Heart left ventricle (tissue), 13 donors: ENCODE results near the gene RUSC2.

Experiments used
- POLR2A ChIP-seq, 2 donors: fragments of 450-650 bp; IDR thresholded peaks; one replicate each; pipeline ENCODE4 v1.6.1; 2017; ENCODE audit warnings: antibody characterized with exemption in 2 of 2, mild to moderate bottlenecking in 2 of 2, moderate library complexity in 2 of 2
- TF ChIP-seq, protein P1 (sequence below), 12 donors: fragments of 200-600 bp; sonication (generic) in 4 of 12; IDR thresholded peaks; one replicate each; pipeline versions ENCODE4 v1.5.0 to v1.8.0; 2018 to 2022; ENCODE audit warnings: antibody characterized with exemption in 12 of 12, mild to moderate bottlenecking in 5 of 12
- donor health status: ischemic (EF 13 %, LVEDD 7.1; RV severe dilation, severe dysfunction).
- donor health status: DM: no; HTN: yes; CAD: no.
- donor health status: DM: no; HTN: no; CAD: no.
- donor health status: ischemic (EF 25% LVEDD 6.9; RV normal size, moderate dysfunction).
- donor health status: ischemic (EF 25% LVEDD 5.7; RV mildly dilated, moderate dysfunction).
- donor health status: ischemic (EF 35%, LVEDD 5.7; RV mildly dilated, moderate dysfunction).
- donor health status: nonischemic (EF 11% LVEDD 7.7; RV severe dilation, severe dysfunction).
- donor health status: DM: yes; HTN: yes; CAD: no.
- donor health status: PGD.
- donor health status: ischemic (EF 29% LVEDD 5.4; RV normal size, mild dysfunction).
- donor health status: nonischemic (EF 23%, LVEDD 6.1; RV moderate dilation, normal function).

DNA sequence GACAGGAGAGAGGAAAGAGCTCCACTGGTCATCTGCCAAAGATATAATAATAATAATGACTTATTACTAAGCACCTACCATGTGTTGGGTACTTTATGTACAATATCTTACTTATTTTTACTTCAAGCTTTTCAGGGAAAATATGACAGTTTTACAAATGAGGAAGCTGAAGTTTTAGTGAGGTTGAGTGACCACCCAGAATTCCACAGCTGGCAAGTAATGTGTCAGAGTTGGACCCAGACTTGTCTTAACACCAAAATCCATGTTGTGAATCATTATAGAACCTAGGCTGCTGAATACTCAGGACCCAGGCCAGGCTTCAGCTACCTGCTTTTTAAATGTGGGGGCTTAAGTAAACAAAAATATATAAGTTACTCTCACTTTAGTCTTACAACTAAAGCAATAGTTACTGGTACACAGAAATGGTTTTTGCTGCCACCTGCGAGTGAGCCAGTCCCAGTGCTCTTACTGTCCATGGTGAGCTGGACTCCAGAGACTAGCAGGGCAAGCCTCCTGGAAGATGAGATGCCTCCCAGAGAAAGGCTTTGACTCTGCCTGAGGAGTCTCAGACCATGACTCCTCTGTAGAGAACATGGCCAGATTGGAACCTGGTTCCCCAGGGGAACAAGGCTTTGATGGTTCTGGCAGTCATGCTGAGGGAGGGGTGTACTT, 29.9 kb downstream of the RUSC2 start:
- TF ChIP-seq, protein P1, sequence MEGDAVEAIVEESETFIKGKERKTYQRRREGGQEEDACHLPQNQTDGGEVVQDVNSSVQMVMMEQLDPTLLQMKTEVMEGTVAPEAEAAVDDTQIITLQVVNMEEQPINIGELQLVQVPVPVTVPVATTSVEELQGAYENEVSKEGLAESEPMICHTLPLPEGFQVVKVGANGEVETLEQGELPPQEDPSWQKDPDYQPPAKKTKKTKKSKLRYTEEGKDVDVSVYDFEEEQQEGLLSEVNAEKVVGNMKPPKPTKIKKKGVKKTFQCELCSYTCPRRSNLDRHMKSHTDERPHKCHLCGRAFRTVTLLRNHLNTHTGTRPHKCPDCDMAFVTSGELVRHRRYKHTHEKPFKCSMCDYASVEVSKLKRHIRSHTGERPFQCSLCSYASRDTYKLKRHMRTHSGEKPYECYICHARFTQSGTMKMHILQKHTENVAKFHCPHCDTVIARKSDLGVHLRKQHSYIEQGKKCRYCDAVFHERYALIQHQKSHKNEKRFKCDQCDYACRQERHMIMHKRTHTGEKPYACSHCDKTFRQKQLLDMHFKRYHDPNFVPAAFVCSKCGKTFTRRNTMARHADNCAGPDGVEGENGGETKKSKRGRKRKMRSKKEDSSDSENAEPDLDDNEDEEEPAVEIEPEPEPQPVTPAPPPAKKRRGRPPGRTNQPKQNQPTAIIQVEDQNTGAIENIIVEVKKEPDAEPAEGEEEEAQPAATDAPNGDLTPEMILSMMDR (IDR thresholded peaks at IDR 0.05) = no peak
- no peak for TF ChIP-seq POLR2A (IDR thresholded peaks at IDR 0.05)
